Measurements from ENCODE around the gene RAB1B.

Gene RAB1B

DNA sequence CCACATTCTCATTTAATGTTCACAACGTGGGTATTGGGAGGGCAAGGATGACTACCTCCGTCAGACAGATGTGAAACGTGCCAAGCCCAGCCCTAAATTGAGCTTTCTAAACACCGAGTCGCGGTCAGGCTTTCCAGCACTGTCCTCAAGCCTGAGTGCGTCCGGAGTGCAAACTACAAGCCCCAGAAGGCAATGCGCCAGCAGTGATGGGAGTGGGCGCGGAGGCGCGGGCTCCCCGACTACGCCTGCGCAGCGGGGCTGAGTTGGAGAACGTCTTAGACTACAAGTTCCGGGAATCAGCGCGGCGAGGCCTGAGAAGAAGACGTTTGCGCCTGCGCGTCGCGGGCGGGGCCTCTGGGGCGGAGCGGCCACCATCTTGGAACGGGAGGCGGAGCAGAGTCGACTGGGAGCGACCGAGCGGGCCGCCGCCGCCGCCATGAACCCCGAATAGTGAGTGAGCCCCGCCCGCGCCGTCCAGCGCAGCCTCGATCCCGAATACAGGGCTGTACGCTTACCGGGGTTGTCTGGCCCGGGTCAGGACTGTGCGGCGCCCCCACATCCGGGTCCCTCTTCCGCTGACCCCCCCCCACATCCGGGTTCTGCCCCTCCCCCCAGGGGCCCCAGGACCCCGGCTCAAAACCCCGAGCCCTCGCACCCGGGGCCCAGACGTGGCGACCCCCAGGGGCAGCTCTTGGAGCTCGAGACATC is at the start of gene RAB1B:
RAB1B (plus strand) TSS at position 396 of the 708 bp plus-strand sequence; CDS start at position 437, 41 bp downstream.
- peak; percentile 97 for DNase-seq

GRCh38 chr11:66218846-66219620 is 49.4 kb upstream of the RAB1B start:
- no peak for DNase-seq

GRCh38 chr11:66219846-66220565 is 48.4 kb upstream of the RAB1B start:
- no peak for DNase-seq

- no peak for DNase-seq
Observed at GRCh38 chr11:66220566-66220935, 47.9 kb upstream of the RAB1B start.

- no peak for DNase-seq
Observed at GRCh38 chr11:66221012-66221411, 47.4 kb upstream of the RAB1B start.

DNA sequence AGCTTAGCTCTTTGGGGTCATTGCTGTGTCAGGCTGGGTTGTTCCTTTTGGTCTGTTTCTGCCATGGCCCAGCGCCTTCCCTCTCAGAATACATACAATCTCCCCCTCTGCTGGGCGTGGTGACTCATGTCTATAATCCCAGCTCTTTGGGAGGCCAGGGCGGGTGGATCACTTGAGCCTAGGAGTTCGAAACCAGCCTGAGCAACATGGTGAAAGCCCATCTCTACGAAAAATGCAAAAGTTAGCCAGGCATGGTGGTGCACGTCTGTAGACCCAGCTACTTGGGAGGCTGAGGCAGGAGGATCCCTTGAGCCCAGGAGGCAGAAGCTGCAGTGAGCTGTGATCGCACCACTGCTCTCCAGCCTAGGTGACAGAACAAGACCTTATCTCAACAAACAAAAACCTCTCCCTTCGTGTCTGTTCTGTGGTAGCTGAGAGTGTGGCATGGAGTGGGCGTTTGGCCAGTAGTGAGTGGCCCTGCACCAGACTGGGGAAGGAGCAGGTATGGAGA is 46.7 kb upstream of the RAB1B start:
- DNase-seq, result no peak

- peak; percentile 79 for DNase-seq
Observed at GRCh38 chr11:66222358-66223149, 45.9 kb upstream of the RAB1B start.

- no peak for DNase-seq
Observed at GRCh38 chr11:66224226-66224855, 44.1 kb upstream of the RAB1B start.

DNA sequence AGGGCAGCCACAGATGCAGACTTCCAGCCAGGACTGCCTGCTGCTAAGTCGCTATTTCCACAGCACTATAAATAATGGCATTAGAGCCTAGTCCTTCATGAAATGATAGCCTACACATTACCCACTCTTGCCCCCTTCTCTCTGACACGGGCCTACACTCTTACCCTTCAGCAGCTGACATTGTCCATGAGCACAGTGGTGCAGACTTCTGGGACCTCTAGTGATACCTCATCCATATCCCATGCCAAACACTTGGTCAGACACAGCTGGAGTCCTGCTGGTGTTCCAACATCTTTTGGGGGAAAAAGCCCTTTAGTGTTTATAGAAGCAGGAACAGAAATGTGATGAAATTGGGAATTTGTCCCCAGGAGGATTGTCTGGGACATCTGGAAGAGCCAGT is 43.4 kb upstream of the RAB1B start:
- no peak for DNase-seq

DNA sequence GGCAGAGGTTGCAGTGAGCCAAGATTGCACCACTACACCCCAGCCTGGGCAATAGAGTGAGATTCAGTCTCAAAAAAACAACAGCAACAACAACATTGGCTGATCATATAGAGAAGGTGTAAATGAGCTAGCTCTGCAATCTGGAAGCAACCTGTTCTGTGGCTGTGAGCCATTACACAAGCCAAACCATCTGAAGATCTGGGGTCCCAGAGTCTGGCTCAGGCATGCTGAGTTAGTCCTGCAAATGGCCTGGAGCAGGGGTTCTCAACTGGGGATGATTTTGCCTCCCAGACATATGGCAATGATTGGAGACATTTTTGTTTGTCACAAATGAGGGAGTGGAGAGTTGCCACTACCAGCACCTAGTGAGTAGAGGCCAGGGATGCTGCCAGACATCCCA is 42.3 kb upstream of the RAB1B start:
- DNase-seq, result no peak

- DNase-seq, result no peak
Observed at GRCh38 chr11:66227700-66228099, 40.7 kb upstream of the RAB1B start.

DNA sequence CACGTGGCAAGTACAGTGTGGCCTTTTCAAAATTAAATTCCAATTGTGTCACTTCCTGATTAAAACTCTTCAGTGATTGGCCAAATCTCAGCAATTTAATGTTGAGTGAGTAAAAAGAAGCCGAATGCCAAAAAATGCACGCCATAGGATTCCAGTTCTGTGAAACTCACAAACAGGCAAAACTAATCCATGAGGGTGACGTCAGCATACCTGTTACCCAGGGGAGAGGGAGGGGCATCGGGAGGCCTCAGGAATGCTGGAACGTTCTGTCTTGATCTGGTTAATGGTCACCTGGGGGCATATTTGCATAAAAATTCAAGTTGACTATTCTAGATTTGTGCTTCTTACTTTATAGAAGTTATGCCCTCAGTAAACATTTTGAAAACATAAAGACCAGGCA is 39.9 kb upstream of the RAB1B start:
- DNase-seq, result peak; percentile 55

DNA sequence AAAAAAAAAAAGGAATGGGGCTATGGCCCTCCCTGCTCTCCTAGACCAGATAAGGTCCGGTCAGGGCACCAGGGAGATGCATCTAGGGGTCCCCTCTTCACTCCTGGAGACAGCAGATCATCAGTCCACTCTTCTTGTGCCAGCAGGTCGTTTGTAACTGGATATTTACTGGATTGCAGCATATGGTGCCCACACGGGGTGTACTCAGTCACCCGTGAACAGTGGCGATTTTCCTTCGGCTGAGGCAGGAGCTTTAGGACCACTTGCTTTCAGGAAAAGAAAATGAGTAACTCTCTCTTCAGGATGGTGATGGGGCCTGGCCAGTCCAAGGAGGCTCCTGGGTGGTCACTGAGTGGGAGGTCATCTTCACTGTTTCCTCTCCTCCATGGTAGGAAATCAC is 38.3 kb upstream of the RAB1B start:
- DNase-seq, result no peak

DNA sequence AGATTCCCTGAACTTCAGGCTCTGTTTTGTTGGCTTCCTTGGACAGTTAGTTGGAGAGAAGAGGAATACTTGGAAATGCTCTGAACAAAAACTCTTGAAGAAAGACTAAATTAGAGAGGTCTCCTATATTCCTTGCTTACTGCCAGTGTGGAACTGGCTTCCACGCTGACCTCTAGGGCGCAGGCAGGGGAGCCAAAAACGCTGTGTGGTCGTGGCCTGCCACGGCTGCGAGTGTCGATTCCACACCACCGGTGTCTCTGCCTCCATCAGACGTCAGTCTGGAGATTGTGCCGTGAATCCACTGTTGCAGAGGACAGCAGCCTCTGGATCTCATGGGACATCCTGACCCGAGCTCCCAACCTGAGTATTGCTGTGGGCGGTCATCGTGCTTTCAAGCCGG is 37.5 kb upstream of the RAB1B start:
- DNase-seq, result no peak

GRCh38 chr11:66231561-66231960 is 36.9 kb upstream of the RAB1B start:
- DNase-seq, result no peak

DNA sequence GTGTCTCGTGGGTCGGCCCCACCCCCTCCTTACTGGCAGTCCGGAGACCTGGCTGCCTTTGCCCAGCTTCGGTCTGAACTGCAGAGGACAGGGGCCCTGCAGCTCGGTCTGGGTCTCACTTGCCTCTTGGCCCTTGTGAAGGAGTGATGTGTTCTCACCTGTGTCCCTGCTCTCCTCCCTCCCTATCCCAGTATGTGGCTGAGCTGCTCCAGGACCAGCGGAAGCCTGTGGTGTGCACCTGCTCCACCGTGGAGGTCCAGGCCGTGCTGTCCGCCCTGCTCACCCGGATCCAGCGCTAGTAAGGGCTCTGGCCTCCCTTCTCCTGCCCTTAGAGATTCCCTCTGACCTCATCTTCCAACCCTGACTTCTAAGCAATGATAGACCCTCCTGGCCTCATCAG is 35.7 kb upstream of the RAB1B start:
- DNase-seq, result no peak

- DNase-seq, result no peak
Observed at GRCh38 chr11:66233301-66233700, 35.1 kb upstream of the RAB1B start.

DNA sequence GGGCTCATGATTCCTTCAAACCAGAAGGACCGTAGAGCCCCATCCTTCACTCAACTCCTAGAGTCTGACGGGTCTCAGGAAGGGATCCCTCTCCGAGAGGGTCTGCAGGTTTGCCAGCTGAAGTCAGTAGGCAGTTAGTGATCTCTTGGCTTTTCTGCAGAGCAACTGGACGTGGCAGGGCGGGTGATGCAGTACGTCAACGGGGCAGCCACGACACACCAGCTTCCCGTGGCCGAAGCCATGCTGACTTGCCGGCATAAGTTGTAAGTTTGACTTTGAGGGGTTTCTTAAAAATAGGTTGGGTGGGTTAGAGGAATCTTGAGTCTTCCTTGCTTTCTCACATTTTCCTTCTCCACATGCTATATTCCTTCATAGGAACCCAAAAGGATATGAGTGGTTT is 33.3 kb upstream of the RAB1B start:
- DNase-seq, result no peak

GRCh38 chr11:66237867-66238266 is 30.6 kb upstream of the RAB1B start:
- no peak for DNase-seq

DNA sequence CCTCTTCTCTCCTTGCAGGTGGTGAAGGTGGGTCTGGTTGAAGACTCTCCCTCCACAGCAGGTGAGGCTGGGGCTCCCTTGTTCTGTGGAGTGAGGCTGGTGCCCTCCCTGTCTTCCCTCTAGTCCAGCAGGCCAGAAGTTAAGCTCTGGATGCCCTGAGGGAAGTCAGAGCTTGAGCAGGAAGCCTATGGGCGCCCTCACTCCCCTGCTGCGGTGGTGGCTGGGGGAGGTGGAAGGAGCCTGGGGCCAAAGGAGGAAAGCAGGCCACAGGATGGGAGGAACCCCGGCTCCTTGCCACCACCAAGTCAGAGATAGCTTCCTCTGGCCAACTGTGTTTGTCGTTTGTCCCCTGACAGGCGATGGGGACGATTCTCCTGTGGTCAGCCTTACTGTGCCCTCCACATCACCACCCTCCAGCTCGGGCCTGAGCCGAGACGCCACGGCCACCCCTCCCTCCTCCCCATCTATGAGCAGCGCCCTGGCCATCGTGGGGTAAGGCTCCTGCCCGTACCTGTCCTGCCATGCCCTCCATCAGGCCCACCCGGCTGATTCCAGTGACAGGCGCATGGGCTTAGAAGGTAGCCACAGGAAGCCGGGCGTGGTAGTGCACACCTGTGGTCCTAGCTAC is 29.5 kb upstream of the RAB1B start:
- no peak for DNase-seq

DNA sequence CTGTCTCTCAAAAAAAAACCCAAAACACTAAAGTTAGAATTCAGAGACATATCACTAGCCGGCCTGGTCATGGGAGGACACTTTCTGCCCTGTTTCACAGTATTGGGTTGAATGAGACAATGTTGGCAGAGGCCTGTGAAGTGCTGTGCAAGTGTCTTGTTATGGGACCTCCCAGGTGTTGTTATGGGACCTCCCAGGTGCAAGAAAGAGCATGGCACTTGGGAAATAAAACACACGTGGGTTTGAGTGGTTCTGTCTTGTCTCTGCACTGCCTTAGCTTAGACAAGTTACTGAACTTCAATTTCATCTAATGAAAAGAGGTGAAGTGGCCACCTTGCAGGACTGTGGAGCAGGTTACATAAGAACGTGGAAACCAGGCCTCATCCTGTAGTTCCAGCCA is 28.9 kb upstream of the RAB1B start:
- DNase-seq, result no peak
